T-helper 2 cell treated with Interferon-gamma antibody and Interleukin-4, amounts not matched to agents 5 μg/mL and 100 μg/mL, for 36 hours (primary cell): ENCODE data around the gene NFKB2.

ENCODE experiments used
- DNase-seq: peaks from one replicate; pipeline ENCODE4 v3.0.0; 2021; ENCODE audit warnings: low spot score
- H3K27ac Mint-ChIP-seq: one replicate; pipeline ENCODE4 v1.8.0; 2021; ENCODE audit warnings: mild to moderate bottlenecking, mixed read lengths
- H3K27me3 Mint-ChIP-seq: one replicate; pipeline ENCODE4 v1.8.0; 2021; ENCODE audit warnings: low read depth, mixed read lengths
- H3K36me3 Mint-ChIP-seq: one replicate; pipeline ENCODE4 v1.8.0; 2021; ENCODE audit warnings: low read depth, mixed read lengths
- H3K4me1 Mint-ChIP-seq: one replicate; pipeline ENCODE4 v1.8.0; 2021; ENCODE audit warnings: low read depth, mixed read lengths
- H3K4me3 Mint-ChIP-seq: one replicate; pipeline ENCODE4 v1.8.0; 2022; ENCODE audit warnings: mild to moderate bottlenecking, moderate library complexity, mixed read lengths
- H3K9me3 Mint-ChIP-seq: one replicate; pipeline ENCODE4 v1.8.0; 2021; ENCODE audit warnings: mixed read lengths

NFKB2 gene

DNA sequence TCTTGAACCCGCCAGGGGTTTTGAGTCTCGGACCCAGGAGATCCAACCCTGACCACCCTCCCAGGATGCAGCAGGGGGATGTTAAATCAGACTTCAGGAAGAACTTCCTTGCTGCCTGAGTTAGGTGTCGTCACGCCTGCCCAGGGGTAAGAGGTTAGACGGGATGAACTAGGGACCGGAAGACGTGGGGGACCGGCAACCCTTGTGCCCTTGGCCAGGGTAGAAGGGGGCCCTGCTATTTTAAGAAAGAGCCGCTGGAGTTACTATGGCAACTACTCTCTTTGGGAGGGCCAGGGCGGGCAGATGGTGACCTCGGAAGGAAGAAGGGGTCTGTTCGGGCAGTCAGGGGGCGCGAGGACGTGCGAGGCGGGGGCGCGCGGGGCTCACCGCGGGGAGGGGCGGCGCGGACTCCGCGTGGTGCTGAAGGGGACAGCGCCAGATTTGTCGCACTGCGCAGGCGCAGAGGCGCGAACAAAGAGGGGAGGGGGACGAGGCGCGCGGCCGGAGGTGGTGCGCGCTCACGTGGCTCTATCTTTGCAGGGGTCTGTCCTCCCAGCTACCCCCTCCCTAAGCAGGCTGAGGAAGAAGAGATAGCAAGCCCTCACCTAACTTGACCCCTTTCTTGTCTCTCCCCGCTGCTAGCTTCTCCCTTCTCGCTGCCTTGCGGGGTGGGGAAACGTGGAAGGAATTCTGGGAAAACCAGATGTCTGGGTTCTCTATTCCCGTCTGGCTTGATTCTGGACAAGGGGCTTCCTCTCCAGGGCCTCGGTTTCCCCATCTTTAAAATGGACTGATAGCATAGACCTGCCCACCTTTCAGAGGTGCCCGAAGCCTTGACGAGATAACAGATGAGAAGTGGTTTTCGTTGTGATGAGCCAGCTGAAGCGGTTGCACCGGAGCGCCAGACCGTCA, 24.0 kb downstream of the NFKB2 start:
- Mint-ChIP-seq H3K4me1 (peaks cover 16% of the 10 kb centered on the region), H3K36me3 (peaks cover 7% of the 10 kb centered on the region), H3K9me3 (no peaks in the 10 kb centered on the region), H3K27me3 (peaks cover 26% of the 10 kb centered on the region), H3K27ac (peak overlapping the region; percentile 26), H3K4me3 (peak overlapping the region; percentile 99)
- DNase-seq: peak; percentile 80

DNA sequence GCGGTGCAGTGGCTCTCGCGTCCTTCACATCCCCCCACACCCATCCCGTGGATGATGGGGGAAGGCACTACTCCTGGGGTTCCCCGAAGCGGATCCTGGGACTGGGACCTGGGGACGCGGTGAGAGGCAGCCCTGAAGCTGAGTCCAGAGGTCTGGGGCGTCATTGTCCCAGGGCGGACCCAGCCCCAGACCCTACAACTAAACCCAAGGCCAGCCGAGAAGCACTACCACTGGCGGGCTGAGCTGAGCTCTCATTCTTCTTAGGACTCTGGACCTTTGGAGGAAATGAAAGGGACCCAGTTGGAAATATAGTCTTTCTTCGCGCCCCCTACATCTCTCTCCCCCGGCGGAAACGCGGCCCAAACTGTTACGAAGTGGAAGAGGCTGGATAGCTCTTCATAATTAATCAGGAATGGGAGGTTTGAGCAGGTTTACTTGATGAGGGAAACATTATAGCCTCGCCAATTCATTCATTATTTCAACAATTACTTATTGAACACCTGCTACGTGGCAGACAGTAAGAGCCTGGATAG, 24.7 kb downstream of the NFKB2 start:
- Mint-ChIP-seq H3K4me1 (peaks cover 16% of the 10 kb centered on the region), H3K36me3 (peaks cover 8% of the 10 kb centered on the region), H3K27me3 (peaks cover 26% of the 10 kb centered on the region), H3K4me3 (peak overlapping the region; percentile 99), H3K27ac (peak overlapping the region; percentile 97), H3K9me3 (no peaks in the 10 kb centered on the region)
- no peak for DNase-seq

DNA sequence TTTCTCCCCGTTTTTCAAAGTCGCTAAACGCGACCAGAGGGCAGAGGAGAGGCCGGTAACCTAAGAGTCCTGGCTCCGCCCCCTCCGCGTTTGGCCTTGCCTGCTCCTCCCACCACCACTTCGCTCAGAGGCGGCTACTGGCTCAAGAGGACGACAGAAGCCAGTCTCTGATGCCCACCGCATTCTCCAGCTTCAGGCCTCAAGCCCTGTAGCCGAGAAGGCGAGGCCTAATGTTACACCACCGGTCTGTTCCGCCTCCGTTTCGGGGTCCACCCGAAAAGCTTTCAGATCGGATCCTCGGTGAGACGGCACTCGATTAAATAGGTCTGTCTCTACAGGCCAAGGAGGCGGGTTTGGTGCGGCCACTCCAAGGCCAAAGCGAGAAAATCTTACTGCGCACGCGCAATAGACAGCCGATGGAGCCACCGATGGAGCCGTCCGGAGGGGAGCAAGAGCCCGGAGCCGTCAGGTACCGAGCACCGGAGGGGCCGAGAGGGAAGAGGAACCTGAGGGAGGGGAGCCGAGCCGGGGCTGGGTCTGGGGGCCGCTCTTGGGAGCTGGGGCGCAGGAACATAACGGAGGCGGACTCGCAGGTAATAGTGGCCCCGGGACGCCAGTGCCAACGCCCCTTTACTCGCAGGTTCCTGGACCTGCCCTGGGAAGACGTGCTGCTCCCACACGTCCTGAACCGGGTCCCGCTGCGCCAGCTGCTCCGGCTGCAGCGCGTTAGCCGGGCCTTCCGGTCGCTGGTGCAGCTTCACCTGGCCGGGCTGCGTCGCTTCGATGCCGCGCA, 25.4 kb downstream of the NFKB2 start, which contains the start of gene FBXL15:
FBXL15 (plus strand) TSS at position 123 of the 793 bp plus-strand sequence; CDS start at position 417, 294 bp downstream.
- Mint-ChIP-seq H3K4me1 (peaks cover 20% of the 10 kb centered on the region), H3K4me3 (peak within 1 kb of the TSS; percentile 99)

DNA sequence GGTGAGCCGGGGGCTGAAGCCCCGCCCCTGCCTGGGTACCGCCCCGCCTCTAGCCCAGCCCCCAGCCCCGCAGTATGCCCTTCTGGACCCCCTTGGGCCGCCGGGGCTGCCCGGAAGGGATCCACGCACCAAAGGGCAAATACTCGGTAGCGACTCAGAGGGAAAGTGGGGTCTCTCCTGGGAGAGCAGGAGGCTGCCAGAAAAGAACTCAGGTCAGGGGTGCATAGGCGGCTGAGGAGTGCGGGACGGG, 25.9 kb downstream of the NFKB2 start:
- H3K4me3 Mint-ChIP-seq: peak overlapping the region; percentile 99
- peaks cover 22% of the 10 kb centered on the region for H3K27me3 Mint-ChIP-seq
- no peak for DNase-seq
- peaks cover 8% of the 10 kb centered on the region for H3K36me3 Mint-ChIP-seq
- peaks cover 22% of the 10 kb centered on the region for H3K4me1 Mint-ChIP-seq
- no peaks in the 10 kb centered on the region for H3K9me3 Mint-ChIP-seq
- H3K27ac Mint-ChIP-seq: peak overlapping the region; percentile 75

More for the DNA sequence above, 25.4 kb downstream of the NFKB2 start, which contains the start of gene FBXL15:
- H3K27me3 Mint-ChIP-seq: peaks cover 25% of the 10 kb centered on the region
- peak; percentile 97 for DNase-seq
- H3K27ac Mint-ChIP-seq: peak within 1 kb of the TSS; percentile 97
- no peaks in the 10 kb centered on the region for H3K9me3 Mint-ChIP-seq
- peaks cover 8% of the 10 kb centered on the region for H3K36me3 Mint-ChIP-seq

DNA sequence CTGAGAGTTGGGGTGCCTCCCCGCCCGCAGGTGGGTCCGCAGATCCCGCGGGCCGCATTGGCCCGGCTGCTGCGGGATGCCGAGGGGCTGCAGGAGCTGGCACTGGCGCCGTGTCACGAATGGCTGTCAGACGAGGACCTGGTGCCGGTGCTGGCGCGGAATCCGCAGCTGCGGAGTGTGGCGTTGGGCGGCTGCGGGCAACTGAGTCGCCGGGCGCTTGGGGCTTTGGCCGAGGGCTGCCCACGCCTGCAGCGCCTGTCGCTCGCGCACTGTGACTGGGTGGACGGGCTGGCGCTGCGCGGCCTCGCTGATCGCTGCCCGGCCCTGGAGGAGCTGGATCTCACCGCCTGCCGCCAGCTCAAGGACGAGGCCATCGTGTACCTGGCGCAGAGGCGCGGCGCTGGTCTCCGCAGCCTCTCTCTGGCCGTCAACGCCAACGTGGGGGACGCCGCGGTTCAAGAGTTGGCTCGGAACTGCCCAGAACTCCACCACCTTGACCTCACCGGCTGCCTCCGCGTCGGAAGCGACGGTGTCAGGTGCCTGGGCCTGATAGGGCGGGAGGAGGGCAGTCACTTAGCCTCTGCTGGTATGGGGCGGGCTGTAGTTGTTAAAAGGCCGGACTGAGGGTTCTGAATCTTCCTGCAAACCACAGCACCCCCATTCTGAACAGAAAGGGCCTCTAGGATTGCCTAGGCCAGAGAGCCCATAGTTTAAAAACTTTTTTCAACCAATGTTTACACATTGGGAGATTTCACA, 26.4 kb downstream of the NFKB2 start:
- peak; percentile 41 for DNase-seq
- Mint-ChIP-seq H3K36me3 (peaks cover 8% of the 10 kb centered on the region), H3K27ac (peak overlapping the region; percentile 75), H3K27me3 (peaks cover 22% of the 10 kb centered on the region), H3K9me3 (no peaks in the 10 kb centered on the region), H3K4me3 (peak overlapping the region; percentile 99), H3K4me1 (peaks cover 23% of the 10 kb centered on the region)

DNA sequence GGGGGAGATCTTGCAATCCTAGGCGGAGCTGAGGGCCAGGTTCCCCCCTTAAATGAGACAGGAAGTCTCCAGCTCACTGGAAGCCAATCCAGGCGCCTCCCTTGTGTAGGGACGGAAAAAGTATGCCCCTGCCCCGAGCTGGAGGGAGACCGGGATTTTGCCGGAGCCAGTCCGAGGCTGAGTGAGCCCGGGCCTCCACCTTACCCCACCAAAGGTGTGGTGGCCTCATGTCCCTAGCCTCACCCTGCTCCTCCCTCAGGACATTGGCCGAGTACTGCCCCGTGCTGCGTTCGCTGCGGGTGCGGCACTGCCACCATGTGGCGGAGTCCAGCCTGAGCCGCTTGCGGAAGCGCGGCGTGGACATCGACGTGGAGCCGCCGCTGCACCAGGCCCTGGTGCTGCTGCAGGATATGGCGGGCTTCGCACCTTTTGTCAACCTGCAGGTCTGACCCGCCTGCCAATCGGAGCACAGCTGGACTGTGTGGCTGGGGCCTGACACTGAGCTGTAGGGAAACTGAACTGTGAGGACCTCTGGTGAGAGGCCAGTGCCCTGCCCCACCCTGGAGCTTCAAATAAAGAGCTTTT, 27.1 kb downstream of the NFKB2 start:
- peaks cover 23% of the 10 kb centered on the region for H3K4me1 Mint-ChIP-seq
- DNase-seq: peak; percentile 64
- H3K27me3 Mint-ChIP-seq: peaks cover 17% of the 10 kb centered on the region
- H3K36me3 Mint-ChIP-seq: peaks cover 8% of the 10 kb centered on the region
- H3K9me3 Mint-ChIP-seq: no peaks in the 10 kb centered on the region
- peak overlapping the region; percentile 99 for H3K4me3 Mint-ChIP-seq
- H3K27ac Mint-ChIP-seq: peak overlapping the region; percentile 69

DNA sequence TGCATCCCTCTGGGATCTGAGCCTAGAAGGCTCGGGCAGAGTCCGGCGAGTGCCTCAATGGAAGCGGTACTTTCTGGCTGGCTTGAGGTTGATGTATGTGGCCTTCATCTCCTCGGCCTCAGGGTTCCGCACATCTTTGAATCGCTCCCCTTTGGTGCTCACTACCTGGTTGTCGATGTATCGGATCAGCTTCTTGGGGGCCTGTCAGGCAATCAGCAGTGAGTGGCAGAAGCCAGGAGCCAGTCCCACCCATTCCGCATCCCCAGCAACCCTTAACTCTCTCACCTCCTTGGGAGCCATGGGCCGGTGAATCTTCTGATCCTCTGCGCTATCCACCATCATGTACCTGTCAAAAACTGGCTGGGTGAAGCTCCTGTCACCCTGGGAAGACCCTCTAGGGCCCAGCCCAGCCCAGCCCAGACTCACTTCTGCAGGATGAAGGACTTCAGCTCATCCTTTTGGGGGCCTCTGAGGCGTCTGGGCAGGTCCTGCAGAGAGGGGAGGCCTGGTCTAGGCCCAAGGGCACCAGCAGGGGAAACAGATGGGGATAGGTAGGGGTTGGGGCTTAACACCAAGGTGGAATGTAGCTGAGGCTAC, 28.0 kb downstream of the NFKB2 start:
- no peak for DNase-seq
- peaks cover 9% of the 10 kb centered on the region for H3K27me3 Mint-ChIP-seq
- peak overlapping the region; percentile 14 for H3K4me3 Mint-ChIP-seq
- H3K4me1 Mint-ChIP-seq: peaks cover 23% of the 10 kb centered on the region
- peaks cover 8% of the 10 kb centered on the region for H3K36me3 Mint-ChIP-seq
- H3K9me3 Mint-ChIP-seq: no peaks in the 10 kb centered on the region
- no peak overlapping the region for H3K27ac Mint-ChIP-seq

DNA sequence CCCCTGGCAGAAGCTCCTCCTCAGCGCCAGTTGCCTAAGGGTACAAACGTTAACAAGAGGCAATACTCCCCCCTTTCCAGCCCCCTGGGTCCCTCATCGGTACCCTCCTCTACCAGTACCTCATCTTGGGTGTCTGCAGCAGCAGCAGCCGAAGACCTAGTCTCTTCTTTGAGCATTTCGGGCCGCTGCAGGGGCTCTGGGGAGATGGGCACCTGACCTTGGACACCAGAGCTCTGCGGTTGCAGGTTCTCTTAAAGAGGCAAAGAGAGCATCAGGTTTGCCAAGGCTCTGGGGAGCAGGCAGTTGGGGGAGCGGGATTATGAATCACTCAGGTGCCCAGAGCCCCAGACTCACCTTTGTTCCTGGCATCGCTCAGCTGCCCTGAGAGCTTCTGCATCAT, 28.6 kb downstream of the NFKB2 start:
- Mint-ChIP-seq H3K9me3 (no peaks in the 10 kb centered on the region), H3K27ac (no peak overlapping the region), H3K4me1 (peaks cover 21% of the 10 kb centered on the region), H3K27me3 (peaks cover 4% of the 10 kb centered on the region), H3K4me3 (no peak overlapping the region), H3K36me3 (peaks cover 8% of the 10 kb centered on the region)
- no peak for DNase-seq

DNA sequence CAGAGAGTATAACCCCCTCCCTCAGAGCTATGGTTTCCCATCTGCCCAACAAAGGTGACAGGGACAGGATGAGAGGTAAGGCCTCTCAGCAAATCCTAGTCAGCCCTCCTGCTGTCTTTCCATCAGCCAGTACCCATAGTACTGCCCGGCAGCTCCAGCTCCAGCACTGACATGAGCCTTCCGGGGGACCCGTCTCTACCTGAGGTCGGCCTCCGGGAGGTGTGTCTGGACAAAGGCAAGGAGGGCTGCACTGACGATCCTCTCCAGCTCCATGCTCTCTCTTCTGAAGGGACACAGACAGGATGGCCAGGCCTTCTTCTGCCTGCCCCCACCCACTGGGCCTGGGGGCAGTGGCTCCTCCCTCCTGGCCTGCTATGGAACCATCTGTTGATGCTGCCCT, 29.4 kb downstream of the NFKB2 start:
- Mint-ChIP-seq H3K4me1 (peaks cover 18% of the 10 kb centered on the region), H3K27ac (no peak overlapping the region), H3K9me3 (no peaks in the 10 kb centered on the region), H3K36me3 (peaks cover 8% of the 10 kb centered on the region), H3K27me3 (peaks cover 3% of the 10 kb centered on the region), H3K4me3 (no peak overlapping the region)
- no peak for DNase-seq

DNA sequence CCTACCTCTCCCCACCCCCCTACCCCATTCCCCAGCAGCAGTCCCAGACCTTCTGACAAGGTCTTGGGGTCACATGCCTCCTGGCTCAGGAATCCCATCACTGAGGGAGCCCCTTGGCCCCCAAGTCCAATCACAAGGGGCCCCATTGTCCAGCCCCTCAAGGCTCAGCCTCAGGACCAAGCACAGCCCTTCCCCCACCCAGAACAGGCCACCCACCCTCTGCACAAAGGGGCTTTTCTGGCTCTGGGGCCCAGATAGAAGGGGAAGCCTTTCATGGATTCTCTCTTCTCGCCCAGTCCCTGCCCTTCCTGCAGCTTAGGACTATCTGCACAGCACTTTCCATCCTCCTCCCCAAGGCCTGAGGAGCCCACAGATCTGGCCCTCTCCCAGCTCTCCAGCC, 29.9 kb downstream of the NFKB2 start:
- Mint-ChIP-seq H3K36me3 (peaks cover 8% of the 10 kb centered on the region), H3K4me3 (no peak overlapping the region), H3K9me3 (no peaks in the 10 kb centered on the region), H3K4me1 (peaks cover 14% of the 10 kb centered on the region), H3K27ac (no peak overlapping the region), H3K27me3 (peaks cover 3% of the 10 kb centered on the region)
- no peak for DNase-seq

DNA sequence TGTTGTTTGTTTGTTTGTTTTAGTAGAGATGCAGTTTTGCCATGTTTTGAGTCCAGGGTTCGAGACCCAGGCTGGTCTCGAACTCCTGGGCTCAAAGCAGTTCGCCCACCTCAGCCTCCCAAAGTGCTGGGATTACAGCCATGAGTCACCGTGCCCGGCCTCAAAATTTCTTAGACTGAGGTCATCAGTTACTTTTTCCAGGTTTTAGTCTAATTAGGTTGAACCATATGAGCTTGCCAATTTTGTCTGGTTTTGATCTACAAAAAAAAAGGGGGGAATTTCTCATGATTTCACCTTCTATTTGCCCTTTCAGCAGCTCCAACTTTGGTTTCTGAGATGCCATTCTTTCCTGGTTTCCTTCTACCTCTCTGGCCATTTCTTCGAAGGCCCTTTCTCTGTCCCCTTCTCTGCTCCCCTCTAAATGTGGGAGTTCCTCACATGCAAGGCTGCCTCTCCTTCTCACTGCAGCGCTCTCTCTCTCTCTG, 31.3 kb downstream of the NFKB2 start:
- Mint-ChIP-seq H3K9me3 (no peaks in the 10 kb centered on the region), H3K27me3 (no peaks in the 10 kb centered on the region), H3K36me3 (peaks cover 12% of the 10 kb centered on the region), H3K4me3 (no peak overlapping the region), H3K4me1 (peaks cover 17% of the 10 kb centered on the region), H3K27ac (no peak overlapping the region)
- DNase-seq: no peak

DNA sequence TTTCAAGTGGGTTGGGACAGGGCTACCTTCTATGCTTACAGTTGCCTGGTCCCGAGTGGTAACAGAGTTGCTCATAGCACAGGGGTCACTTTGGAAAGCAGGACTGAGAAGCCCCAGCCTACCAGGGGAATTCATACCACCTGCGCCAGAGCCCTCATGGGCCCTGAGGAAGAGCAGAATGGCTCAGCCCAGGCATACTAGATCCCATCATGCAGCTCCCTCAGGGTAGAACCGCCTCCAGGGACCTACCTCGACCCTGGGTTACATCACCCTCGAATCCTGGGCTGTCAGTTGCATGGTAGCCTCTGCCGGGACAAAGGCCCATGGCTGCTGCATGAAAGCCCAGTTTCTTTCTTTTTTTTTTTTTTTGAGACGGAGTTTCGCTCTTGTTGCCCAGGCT, 34.0 kb downstream of the NFKB2 start:
- Mint-ChIP-seq H3K4me3 (no peak overlapping the region), H3K4me1 (peaks cover 25% of the 10 kb centered on the region)

More for the DNA sequence above, 34.0 kb downstream of the NFKB2 start:
- no peaks in the 10 kb centered on the region for H3K27me3 Mint-ChIP-seq
- no peak for DNase-seq
- H3K36me3 Mint-ChIP-seq: peaks cover 8% of the 10 kb centered on the region
- H3K27ac Mint-ChIP-seq: no peak overlapping the region
- H3K9me3 Mint-ChIP-seq: no peaks in the 10 kb centered on the region
